ENCODE results near the gene OGFR.

Gene OGFR

GRCh38 chr20:62769346-62770071, 35.1 kb upstream of the OGFR start:
- TF ChIP-seq CTCF (IDR thresholded peaks at IDR 0.05; ENCODE audit: low read depth, low read length) = no peak
- DNase-seq (ENCODE audit: low read depth, low spot score) = no peak
- in situ Hi-C loops (cut with HindIII; ENCODE audit: low sequenced_read_pairs) = no loop called here

GRCh38 chr20:62770111-62770910, 34.3 kb upstream of the OGFR start:
- in situ Hi-C loops (cut with HindIII; ENCODE audit: low sequenced_read_pairs) = no loop called here
- TF ChIP-seq CTCF (IDR thresholded peaks at IDR 0.05; ENCODE audit: low read depth, low read length) = no peak
- H3K4me3 ChIP-seq (ENCODE audit: low read depth, low read length) = no peak overlapping the region
- DNase-seq (ENCODE audit: low read depth, low spot score) = no peak

More at GRCh38 chr20:62769346-62770071, 35.1 kb upstream of the OGFR start:
- no peak overlapping the region for H3K4me3 ChIP-seq (ENCODE audit: low read depth, low read length)

- H3K4me3 ChIP-seq (ENCODE audit: low read depth, low read length) = no peak overlapping the region
- DNase-seq (ENCODE audit: low read depth, low spot score) = no peak
- in situ Hi-C loops (cut with HindIII; ENCODE audit: low sequenced_read_pairs) = no loop called here
- no peak for TF ChIP-seq CTCF (IDR thresholded peaks at IDR 0.05; ENCODE audit: low read depth, low read length)
Measured at GRCh38 chr20:62770916-62771315, 33.7 kb upstream of the OGFR start.

GRCh38 chr20:62771396-62772102, 33.1 kb upstream of the OGFR start:
- no peak overlapping the region for H3K4me3 ChIP-seq (ENCODE audit: low read depth, low read length)
- no peak for DNase-seq (ENCODE audit: low read depth, low spot score)
- in situ Hi-C loops (cut with HindIII; ENCODE audit: low sequenced_read_pairs) = no loop called here
- TF ChIP-seq CTCF (IDR thresholded peaks at IDR 0.05; ENCODE audit: low read depth, low read length) = no peak

- no peak overlapping the region for H3K4me3 ChIP-seq (ENCODE audit: low read depth, low read length)
- no peak for DNase-seq (ENCODE audit: low read depth, low spot score)
- no peak for TF ChIP-seq CTCF (IDR thresholded peaks at IDR 0.05; ENCODE audit: low read depth, low read length)
- in situ Hi-C loops (cut with HindIII; ENCODE audit: low sequenced_read_pairs) = no loop called here
Measured at GRCh38 chr20:62772103-62772611, 32.5 kb upstream of the OGFR start.

- no peak for TF ChIP-seq CTCF (IDR thresholded peaks at IDR 0.05; ENCODE audit: low read depth, low read length)
- no peak for DNase-seq (ENCODE audit: low read depth, low spot score)
- in situ Hi-C loops (cut with HindIII; ENCODE audit: low sequenced_read_pairs) = no loop called here
- no peak overlapping the region for H3K4me3 ChIP-seq (ENCODE audit: low read depth, low read length)
Measured at GRCh38 chr20:62772619-62772989, 32.0 kb upstream of the OGFR start.
